NCI-H69 (cell line): ENCODE data around the gene PLEKHG1.

Experiments
- DNase-seq: peaks from one replicate; lab custom pipeline; 2025; lab: John Stamatoyannopoulos, UW

Gene PLEKHG1

DNA sequence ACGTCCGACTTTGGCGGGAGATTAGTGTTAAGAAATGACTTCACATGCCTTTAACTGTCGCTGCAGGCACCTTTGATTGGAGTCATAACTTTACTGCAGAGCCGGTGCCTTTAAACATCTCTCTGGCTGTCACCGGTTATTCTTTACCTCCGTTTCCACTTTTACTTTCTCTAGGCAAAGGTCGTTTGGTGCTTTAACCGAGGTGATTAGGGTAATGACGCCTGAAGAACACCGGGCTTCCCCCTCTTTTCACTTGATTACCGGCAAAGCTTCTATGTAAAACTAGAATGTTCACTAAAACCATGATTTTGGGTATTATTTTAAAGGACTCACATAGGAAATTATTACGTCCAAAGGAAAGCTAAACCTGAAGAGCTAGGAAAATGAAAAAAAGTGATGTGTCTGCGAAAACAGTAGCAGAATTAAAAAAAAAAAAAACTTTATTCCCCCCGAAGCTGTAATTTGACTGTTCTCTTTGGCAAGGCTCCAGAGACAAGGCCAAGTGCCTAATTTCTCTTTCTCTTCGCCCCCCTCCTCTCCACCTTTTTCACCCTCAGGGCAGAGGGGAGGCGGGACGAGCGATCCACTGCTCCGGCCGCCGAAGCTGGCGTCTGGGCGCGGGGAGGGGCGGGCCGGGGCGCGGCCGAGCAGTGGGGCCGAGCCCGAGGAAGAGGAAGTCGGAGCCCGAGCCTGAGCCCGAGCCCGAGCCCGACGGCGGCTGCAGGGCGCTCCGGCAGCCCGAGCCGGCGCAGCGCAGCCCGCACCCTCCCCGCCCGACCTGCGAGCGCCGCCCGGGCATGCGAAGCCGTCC, at the start of gene PLEKHG1:
Gene PLEKHG1 (plus strand): TSS at position 687 of the 811 bp plus-strand sequence. CDS start 133,797 bp downstream, outside the sequence.
- peak; percentile 57 for DNase-seq

DNA sequence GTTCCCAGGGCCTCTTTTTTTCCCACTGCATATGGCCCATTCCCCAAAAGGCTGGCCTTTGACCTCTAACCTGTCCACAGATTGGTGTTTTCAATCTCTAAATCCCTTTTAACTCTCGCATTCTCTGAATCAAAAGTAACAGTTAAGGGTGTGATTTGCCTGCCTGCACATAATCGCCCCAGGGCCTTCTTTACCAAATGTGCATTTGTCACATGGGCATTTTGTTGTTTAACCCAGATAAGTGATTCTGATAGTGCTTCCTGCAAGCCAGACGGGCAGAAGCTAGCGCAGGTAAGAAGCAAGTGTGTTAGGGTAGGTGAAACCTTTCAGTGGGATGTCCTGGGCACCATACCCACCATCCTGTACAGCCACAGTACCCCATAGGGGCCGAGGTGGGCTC, 49.4 kb upstream of the PLEKHG1 start:
- DNase-seq: no peak

DNA sequence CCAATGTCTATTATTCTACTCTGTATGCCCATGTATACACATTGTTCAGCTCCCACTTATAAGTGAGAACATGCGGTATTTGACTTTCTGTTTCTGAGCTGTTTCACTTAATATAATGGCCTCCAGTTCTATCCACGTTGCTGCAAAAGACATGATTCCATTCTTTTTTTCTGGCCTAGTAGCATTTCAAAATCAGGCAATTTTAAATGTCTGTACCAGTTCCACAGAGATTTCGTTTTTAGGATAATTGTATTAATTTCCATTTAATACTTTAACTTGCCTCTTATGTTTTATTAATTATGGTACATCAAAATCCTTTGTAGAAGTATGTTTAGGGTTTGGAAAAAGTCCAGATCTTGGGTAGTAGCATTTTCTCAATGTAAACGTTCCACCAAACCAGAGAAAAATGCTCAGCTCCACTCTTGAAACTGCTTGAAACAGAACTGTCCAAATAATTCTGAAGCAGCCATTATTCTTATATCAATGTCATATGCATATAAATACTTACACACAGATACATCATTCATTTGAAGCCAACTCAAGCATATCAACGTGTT, 42.6 kb upstream of the PLEKHG1 start:
- DNase-seq: no peak

DNA sequence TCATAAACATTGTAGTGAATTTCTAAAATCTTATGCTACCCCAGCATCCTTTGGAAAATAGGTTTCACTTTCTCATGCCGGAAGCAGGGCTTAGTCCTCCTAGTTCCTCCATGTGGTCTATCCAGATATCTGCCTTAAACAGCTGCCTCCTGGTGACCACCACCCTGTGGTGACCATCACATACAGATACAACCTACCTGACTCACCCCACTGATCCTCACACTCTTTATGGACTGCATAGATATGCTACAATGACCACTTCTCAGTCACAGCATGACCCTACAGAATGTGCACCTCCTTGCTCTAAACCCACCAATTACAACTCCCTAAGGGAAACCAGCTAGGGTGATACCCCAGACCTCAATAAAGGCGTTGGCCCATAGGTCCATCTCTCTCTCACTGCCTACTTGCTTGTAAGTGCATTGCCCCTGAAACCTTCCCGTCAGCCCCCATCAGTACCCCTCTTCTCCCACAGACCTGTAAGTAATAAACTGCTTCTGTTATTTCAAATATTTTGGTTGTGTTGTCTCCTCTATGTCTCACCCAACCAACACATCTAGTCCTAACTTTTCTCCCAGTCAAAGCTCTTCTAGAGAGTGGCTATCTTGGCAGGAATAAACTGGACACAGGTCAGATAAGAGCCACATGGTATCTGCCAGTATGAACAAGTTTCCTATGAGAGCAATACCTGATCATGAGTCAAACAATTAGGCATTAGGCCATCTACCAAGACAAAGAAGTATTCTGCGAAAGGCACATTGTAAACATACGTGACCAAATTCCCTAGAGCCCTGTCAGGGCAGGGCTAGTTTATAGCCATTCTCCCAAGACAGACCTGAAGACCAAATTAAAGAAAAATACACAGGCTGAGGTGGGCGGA, 39.4 kb upstream of the PLEKHG1 start:
- no peak for DNase-seq

DNA sequence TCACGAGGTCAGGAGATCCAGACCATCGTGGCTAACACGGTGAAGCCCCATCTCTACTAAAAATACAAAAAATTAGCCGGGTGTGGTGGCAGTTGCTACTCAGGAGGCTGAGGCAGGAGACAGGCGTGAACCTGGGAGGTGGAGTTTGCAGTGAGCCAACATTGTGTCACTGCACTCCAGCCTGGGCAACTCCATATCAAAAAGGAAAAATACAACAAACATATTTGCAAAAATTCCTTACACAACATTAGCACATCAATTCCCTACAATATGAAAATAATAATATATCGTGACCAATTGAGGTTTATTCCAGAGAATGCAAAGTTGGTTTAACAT, 38.8 kb upstream of the PLEKHG1 start:
- no peak for DNase-seq

DNA sequence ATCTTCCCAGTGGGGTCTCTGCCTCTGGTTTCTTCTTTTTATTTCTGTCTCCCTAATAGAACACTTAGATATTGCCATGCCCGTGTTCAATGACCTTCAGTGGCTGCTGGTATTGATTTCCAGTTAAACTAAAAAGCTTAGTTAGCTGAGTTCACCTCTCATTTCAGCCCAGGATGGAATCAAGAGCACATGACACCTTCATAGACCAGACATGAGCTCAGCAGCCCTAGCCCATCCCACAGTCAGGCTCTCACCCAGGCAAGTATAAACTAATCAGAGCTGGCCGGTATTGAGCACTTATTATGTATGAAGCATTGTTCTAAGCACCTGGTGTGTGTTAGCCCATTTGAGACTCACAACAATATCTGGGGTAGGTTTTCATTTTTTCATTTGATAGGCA, 33.7 kb upstream of the PLEKHG1 start:
- DNase-seq: no peak

DNA sequence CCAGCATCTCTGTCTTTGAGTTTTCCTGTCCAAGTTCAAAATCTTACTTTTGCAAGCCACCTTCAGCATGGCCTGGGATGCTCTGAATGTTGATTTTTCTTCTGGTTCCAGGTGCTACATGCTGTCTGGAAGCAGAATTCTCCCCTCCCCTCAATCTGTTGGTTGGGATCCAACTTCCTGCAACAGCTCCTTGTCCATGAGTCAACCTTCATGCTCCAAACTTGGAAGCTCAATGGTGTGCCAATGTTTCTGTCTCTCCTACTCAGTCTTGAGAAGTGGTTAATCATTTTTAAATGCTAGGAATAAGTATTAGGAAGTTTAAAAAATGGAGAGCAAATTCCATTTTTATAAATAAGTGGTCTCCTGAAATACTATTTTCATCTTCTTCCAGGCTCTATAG, 33.2 kb upstream of the PLEKHG1 start:
- no peak for DNase-seq

DNA sequence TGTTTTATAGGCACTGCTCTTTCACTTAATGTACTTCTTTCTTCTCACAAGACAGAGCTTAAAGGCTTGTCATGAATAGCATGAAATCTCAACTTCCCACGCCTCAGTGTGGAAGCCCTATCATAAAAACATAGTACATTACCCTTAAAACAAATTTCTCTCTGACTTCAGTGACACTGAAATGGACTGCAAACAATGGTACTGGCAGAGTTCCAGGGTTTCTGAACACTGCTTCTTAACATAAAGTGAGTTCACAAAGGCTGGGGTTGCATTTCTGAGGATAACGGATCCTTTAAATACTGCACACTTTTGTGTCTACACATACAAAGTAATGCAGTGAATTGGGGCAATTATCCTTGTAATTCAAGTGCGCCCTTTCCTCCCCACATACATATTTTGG, 32.3 kb upstream of the PLEKHG1 start:
- DNase-seq: peak; percentile 8

DNA sequence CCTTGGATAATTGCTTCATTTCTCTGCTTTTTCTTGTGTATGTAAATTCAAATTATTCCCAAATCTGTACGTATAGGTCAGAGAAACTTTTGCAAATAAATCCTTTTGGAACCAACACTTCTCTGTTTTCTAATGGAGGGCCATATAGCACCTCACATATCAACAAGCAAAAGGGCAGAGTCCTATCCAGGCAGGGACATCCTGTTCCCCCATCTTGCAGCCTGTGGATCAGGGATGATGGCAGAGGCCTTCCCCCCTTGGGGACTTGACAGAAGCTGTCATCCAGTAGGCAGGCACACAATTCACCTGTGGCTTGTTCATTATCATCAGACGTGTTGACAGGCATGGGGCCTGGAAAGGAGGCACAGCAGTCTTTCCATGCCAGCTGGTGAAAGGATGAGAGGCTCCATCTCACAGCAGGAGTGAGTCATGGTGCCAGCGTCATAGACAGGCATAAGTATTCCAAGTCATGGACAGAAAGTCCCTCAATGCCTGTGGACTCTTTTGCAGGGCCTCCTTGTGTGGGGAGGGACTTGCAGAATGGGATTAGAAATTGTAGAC, 31.8 kb upstream of the PLEKHG1 start:
- DNase-seq: no peak

DNA sequence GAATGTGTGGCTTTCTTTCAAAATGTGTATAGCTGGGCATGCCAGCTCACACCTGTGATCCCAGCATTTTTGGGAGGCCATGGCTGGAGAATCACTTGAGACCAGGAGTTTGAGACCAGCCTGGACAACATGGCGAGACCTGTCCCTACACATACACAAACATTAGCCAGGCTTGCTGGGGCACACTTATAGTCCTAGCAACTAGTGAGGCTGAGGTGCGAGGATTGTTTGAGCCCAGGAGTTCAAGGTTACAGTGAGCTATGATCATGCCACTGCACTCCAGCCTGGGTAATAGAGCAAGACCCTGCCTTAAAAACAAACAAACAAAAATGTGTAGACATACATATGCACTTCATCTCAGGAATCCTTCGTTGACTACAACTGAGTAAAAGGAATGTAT, 31.1 kb upstream of the PLEKHG1 start:
- no peak for DNase-seq

DNA sequence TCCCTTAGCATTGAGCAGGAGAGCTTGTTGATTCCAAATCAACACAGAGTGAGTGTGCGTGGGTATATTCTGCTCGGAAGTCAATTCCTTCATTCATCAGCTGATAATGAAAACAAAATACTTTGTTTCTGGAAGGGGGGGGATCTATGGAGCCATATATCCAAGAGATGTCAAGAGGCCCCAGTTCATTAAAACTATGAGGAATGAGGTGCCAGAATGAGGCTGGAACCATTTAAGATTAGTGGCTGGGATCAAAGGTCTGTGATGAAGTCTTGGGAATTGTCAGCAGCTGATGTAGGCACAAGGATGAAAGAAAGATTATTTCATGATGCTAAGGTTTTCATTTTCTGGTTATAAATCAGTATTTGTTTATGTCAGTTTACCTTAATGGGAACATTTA, 30.5 kb upstream of the PLEKHG1 start:
- DNase-seq: no peak

DNA sequence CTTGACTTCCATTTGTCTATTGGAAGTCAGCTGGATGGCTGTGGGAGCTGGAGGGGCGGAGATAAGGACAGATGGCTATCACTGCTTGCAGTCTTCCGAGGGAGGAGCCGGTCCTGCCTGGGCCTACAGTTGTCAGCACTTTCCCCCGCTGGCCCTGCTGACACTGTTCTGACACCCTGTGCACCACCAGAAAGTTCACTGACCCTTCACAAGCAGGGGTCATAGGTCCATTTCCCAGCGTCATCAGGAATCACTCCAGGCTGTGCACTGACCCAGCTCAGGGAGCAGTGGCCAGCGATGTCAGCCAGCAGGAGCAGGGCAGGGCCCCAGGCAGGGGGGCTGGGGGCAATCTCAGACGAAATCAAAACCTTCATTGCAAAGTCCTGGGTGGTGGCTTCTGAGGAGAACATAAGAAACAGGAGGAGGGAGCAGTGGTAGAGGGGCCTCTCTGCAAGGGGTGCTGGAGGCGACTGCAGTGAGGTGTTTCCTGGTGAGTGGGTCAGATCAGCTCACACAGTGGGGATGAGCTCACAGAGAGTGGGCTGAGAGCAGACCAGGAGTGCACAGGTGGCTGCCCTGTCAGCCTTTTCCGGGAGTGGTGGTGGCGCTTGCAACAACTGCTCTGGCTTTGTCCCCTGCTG, 26.5 kb upstream of the PLEKHG1 start:
- no peak for DNase-seq

DNA sequence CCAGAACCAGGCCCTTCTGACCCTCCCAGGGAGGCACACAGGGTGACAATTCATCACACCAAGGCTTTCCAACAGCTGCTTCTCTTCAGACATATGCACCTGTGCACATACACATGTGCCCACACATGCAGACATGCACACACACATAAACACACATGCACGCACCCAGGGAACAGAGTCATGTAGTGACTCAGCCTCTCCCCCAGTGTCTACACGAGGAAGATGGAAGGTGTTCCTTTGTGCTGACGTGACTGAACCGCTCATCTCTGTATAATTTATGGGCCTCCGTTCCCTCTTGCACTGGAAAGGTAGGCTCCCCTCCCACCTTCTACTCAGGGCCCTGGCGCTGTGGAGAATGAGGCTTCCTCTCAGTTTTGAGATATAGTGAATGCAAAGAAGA, 23.8 kb upstream of the PLEKHG1 start:
- DNase-seq: no peak

DNA sequence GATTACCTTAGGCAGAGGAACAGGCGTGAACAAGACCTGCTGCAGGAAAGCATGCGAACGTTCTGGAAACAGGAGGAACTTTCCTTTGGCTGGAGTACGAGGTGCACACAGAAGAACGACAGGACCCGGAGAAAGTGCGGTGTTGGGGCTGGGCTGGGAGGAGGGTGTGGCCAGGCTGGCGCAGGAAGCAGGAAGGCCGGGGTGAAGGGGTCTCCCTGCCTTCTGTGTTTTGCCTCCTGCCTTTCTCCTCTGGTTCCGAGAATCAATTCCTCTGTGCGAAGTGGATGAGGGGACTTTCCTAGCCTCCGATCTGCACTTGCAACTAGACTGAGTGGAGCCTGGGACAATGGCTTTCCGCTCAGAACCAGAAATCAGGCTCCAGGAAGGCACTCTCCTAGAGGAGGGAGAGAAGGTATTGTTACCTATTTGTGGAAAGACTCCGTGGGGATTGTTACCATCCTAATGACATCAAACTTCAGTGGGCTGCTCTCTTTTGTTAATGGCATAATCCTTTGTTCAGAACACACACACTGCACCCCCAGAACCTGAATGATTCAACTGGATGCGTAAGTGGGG, 22.9 kb upstream of the PLEKHG1 start:
- no peak for DNase-seq

DNA sequence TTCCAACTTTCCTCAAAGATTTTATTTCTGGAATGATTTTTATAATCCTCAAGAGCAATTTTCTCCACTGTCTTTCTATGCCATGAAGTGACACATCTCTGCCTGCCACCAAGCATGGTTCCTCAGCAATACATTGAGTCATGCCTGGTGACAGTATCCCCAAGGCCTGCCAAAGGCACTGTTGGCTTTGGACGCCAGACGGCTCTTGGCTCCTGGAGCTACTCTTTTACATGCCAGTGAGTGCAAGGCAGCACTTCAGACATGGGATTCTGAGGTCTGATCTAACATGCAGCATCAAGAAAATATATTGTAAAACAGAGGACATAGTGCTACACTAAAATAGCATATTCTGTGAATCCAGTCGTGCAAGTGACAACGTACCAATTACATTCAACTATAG, 20.1 kb upstream of the PLEKHG1 start:
- DNase-seq: no peak

DNA sequence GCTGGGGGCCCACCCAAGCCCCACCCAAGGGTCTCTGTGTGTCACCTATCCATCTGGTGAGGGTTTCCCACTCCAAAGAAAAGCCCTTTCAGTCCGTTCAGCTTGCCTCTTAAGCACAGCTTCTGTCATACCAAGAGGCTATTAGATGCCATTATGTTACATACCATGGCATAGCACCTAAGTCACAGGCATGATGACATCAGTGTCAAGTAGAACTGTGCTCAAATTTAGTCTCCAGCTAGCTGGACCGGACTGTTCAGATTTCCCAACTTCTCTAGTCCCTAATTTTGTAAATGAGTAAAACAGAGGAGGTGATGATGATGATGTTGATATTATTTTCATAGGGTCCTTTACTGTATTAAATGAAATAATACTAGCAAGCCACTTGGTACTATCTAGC, 19.2 kb upstream of the PLEKHG1 start:
- no peak for DNase-seq

DNA sequence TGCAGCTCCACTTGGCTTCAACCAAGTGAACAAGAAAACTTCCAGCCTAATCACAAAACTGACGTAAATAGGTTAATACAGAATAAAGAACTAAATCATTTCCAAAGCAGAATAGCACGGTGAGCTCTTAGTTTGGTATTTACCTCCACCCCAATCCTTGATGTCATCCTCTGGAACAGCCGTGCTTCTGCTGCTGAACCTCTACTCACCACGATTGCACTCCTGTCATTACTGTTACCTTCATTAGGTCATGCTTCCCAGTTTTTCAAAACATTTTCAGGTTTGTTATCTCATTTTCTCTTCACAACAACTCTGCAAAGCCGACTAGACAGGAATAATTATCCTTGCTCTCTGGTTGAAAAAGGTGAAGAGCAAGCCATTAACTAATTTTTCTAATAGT, 15.6 kb upstream of the PLEKHG1 start:
- DNase-seq: no peak

DNA sequence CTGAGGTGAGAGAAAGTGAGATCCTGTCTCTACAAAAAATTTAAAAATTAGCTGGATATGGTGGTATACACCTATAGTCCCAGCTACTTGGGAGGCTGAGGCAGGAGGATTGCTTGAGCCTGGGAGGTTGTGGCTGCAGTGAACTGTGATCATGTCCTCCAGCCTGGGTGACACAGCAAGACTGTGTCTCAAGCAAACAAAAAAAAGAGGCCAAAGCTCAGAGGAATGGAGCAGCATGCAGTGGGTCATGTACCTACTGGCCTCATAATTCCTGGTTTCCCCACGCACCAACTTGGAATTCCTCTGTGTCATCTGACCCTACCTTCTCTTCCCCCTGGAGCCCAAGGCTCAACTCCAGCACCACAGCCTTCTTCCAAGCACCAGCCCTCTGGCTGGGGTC, 15.1 kb upstream of the PLEKHG1 start:
- DNase-seq: no peak

DNA sequence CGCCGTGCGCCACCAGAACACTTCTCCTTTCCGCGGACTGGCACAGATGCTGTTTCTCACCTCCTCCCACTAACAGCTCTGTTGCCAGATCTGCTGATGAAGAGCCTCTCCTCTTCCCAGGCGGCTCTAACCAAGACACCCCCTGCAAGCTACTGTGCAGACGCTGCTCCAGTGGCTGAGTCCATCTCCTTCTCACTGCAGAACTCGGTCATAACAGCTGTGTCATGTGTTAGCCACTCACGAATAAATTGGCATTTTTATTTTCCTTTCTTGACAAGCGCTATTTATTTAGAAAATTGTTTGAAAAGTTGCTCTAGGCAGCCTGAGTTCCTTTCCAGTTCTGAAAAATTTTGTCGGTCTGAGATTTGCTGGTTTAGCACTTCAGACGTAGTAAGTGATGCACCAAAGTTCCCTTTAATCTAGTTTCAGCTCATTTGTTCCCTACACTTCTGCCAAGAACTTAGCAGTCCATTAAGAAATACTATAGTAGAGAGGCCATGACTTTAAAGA, 12.8 kb upstream of the PLEKHG1 start:
- DNase-seq: no peak

DNA sequence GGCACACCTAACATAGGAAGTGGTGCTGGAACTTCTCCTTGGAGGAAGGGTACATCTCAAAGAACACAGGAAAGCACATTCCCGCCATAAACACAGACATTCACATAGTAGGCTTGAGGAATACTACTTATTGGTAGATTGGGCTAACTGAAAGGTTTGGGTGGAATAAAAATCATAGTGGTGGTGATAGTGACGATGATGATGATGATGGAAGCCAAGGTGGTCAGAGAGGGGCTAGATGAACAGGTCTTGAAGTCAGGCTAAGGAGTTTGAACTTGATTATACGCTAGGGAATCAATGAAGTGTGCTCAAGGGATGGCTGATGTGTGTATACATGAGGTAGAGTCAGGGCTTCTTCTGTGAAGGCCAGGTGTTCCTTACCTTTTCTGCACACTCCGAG, 12.0 kb upstream of the PLEKHG1 start:
- no peak for DNase-seq

DNA sequence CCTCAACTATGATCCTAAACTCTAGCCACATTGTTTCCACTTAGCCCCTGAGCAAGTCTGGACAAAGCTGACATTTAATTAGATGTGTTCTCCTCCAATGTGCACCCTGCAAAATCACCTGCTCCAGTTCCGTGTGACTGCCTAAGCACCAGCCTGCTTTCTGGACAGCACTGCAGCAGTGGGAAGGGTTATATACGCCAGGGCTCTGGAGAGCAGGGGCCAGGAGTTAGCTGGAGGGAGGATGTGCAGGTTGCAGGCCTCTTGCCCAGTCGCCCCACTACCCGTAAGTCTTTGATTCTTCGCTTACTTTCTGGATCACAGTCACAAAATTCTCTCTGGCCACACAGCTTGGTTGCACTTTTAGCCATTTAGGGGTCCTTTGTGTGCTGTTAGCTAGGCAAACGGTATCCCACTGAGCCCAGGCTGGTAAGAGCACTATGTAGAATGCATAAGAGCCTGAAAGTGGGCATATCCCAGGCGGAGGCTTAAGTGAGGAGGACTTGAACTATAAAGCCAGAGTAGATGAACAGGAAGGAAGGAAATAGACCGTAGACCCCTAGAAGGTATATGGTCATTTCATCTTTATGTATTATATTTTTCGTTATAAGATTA, 10.7 kb upstream of the PLEKHG1 start:
- no peak for DNase-seq
